HEK293 (cell line): ENCODE data around the gene DNAJC12.

Experiments used
- BCL11B ChIP-seq: fragments of 450-650 bp; formaldehyde crosslinking; IDR thresholded peaks from 2 replicates; pipeline ENCODE4 v1.5.1; 2016; ENCODE audit warnings: low read depth, missing biosample characterization, missing genetic modification characterization
- YY1 ChIP-seq: fragments of 450-650 bp; formaldehyde crosslinking; IDR thresholded peaks from 2 replicates; pipeline ENCODE4 v1.5.1; 2018; ENCODE audit warnings: missing biosample characterization, missing genetic modification characterization
- YY2 ChIP-seq: fragments of 450-650 bp; formaldehyde crosslinking; IDR thresholded peaks from 2 replicates; pipeline ENCODE4 v1.5.1; 2016; ENCODE audit warnings: missing biosample characterization, missing genetic modification characterization
- ZBTB1 ChIP-seq: fragments of 450-650 bp; formaldehyde crosslinking; IDR thresholded peaks from 2 replicates; pipeline ENCODE4 v1.5.1; 2016; ENCODE audit warnings: missing biosample characterization, missing genetic modification characterization
- ZBTB20 ChIP-seq: fragments of 450-650 bp; formaldehyde crosslinking; IDR thresholded peaks from 2 replicates; pipeline ENCODE4 v1.5.1; 2016; ENCODE audit warnings: missing biosample characterization, missing genetic modification characterization
- ZBTB7A ChIP-seq: fragments of 450-650 bp; formaldehyde crosslinking; IDR thresholded peaks from 2 replicates; pipeline ENCODE4 v1.5.1; 2016; ENCODE audit warnings: low read depth, missing biosample characterization, missing genetic modification characterization
- ZNF510 ChIP-seq: fragments of 450-650 bp; formaldehyde crosslinking; IDR thresholded peaks from 2 replicates; pipeline ENCODE4 v1.5.1; 2018; ENCODE audit warnings: mild to moderate bottlenecking, missing genetic modification characterization, missing biosample characterization; ENCODE audit not compliant: insufficient replicate concordance
- ZNF585B ChIP-seq: fragments of 450-650 bp; formaldehyde crosslinking; IDR thresholded peaks from 2 replicates; pipeline ENCODE4 v1.5.1; 2016; ENCODE audit warnings: missing biosample characterization, missing genetic modification characterization
- ZSCAN23 ChIP-seq: fragments of 450-650 bp; formaldehyde crosslinking; IDR thresholded peaks from 2 replicates; pipeline ENCODE4 v1.5.1; 2016; ENCODE audit warnings: missing biosample characterization, missing genetic modification characterization
- TF ChIP-seq, protein P1 (sequence below): fragments of 450-650 bp; formaldehyde crosslinking; IDR thresholded peaks from 2 replicates; pipeline ENCODE4 v1.5.1; 2016; ENCODE audit warnings: missing biosample characterization, missing genetic modification characterization
- TF ChIP-seq, protein P2 (sequence below): fragments of 450-650 bp; formaldehyde crosslinking; IDR thresholded peaks from 2 replicates; pipeline ENCODE4 v1.5.1; 2016; ENCODE audit warnings: missing biosample characterization, missing genetic modification characterization
- TF ChIP-seq, protein P3 (sequence below): fragments of 450-650 bp; formaldehyde crosslinking; IDR thresholded peaks from 2 replicates; pipeline ENCODE4 v1.5.1; 2017; ENCODE audit warnings: missing biosample characterization, missing genetic modification characterization
- TF ChIP-seq, protein P4 (sequence below): fragments of 450-650 bp; formaldehyde crosslinking; IDR thresholded peaks from 2 replicates; pipeline ENCODE4 v1.5.1; 2017; ENCODE audit warnings: missing biosample characterization, missing genetic modification characterization
- TF ChIP-seq, protein P5 (sequence below): fragments of 450-650 bp; formaldehyde crosslinking; IDR thresholded peaks from 2 replicates; pipeline ENCODE4 v1.5.1; 2016; ENCODE audit warnings: missing biosample characterization, missing genetic modification characterization

DNA sequence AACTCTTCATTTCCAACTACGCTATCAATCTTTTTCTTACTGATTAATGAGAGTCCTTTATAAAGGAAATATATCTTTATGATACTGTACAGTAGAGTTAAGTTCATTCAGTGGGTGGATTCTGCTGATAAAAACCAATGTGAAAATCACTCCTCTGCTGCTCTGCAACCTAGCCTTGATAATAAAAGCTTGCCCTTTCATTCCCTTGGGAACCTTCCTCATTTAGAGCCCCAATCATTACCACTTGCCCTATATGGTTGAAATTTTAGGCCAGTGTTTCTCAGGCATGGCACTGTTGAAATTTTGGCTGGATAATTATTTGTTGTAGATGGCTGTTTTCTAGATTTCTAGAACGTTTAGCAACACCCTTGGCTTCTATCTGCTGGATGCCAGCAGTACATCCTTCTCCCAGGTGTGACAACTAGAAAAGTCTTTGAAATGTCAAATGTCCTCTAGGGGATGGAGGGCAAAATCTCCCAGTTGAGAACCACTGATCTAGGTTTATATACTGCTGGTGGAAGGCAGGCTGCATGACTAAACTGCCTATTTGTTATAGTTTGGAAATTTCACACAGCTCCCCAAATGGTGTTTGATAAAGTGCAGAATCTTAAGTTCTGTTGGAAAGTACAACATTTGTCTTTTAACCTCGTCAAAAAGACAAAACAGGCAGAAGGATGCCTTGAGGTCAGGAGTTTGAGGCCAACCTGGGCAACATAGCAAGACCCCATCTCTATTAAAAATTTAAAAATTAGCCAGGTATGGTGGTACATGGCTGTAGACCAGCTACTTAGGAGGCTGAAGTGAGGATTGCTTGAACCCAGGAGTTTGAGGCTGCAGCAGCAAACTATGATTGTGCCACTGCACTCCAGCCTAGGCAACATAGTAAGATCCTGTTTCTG lies 37.6 kb upstream of the DNAJC12 start:
- TF ChIP-seq BCL11B (tag by site-specific recombination) (no peak), YY1 (no peak), ZBTB20 (tag by site-specific recombination) (no peak), ZNF510 (tag by site-specific recombination) (no peak), ZBTB7A (tag by site-specific recombination) (no peak), ZNF585B (tag by site-specific recombination) (no peak), YY2 (no peak), ZSCAN23 (no peak), ZBTB1 (tag by site-specific recombination) (no peak)
- TF ChIP-seq, protein P1, sequence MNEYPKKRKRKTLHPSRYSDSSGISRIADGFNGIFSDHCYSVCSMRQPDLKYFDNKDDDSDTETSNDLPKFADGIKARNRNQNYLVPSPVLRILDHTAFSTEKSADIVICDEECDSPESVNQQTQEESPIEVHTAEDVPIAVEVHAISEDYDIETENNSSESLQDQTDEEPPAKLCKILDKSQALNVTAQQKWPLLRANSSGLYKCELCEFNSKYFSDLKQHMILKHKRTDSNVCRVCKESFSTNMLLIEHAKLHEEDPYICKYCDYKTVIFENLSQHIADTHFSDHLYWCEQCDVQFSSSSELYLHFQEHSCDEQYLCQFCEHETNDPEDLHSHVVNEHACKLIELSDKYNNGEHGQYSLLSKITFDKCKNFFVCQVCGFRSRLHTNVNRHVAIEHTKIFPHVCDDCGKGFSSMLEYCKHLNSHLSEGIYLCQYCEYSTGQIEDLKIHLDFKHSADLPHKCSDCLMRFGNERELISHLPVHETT = no peak
- TF ChIP-seq, protein P2, sequence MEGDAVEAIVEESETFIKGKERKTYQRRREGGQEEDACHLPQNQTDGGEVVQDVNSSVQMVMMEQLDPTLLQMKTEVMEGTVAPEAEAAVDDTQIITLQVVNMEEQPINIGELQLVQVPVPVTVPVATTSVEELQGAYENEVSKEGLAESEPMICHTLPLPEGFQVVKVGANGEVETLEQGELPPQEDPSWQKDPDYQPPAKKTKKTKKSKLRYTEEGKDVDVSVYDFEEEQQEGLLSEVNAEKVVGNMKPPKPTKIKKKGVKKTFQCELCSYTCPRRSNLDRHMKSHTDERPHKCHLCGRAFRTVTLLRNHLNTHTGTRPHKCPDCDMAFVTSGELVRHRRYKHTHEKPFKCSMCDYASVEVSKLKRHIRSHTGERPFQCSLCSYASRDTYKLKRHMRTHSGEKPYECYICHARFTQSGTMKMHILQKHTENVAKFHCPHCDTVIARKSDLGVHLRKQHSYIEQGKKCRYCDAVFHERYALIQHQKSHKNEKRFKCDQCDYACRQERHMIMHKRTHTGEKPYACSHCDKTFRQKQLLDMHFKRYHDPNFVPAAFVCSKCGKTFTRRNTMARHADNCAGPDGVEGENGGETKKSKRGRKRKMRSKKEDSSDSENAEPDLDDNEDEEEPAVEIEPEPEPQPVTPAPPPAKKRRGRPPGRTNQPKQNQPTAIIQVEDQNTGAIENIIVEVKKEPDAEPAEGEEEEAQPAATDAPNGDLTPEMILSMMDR = no peak
- TF ChIP-seq, protein P3, sequence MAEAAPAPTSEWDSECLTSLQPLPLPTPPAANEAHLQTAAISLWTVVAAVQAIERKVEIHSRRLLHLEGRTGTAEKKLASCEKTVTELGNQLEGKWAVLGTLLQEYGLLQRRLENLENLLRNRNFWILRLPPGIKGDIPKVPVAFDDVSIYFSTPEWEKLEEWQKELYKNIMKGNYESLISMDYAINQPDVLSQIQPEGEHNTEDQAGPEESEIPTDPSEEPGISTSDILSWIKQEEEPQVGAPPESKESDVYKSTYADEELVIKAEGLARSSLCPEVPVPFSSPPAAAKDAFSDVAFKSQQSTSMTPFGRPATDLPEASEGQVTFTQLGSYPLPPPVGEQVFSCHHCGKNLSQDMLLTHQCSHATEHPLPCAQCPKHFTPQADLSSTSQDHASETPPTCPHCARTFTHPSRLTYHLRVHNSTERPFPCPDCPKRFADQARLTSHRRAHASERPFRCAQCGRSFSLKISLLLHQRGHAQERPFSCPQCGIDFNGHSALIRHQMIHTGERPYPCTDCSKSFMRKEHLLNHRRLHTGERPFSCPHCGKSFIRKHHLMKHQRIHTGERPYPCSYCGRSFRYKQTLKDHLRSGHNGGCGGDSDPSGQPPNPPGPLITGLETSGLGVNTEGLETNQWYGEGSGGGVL (tag by site-specific recombination) = no peak
- TF ChIP-seq, protein P4, sequence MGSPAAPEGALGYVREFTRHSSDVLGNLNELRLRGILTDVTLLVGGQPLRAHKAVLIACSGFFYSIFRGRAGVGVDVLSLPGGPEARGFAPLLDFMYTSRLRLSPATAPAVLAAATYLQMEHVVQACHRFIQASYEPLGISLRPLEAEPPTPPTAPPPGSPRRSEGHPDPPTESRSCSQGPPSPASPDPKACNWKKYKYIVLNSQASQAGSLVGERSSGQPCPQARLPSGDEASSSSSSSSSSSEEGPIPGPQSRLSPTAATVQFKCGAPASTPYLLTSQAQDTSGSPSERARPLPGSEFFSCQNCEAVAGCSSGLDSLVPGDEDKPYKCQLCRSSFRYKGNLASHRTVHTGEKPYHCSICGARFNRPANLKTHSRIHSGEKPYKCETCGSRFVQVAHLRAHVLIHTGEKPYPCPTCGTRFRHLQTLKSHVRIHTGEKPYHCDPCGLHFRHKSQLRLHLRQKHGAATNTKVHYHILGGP (tag by site-specific recombination) = no peak
- TF ChIP-seq, protein P5, sequence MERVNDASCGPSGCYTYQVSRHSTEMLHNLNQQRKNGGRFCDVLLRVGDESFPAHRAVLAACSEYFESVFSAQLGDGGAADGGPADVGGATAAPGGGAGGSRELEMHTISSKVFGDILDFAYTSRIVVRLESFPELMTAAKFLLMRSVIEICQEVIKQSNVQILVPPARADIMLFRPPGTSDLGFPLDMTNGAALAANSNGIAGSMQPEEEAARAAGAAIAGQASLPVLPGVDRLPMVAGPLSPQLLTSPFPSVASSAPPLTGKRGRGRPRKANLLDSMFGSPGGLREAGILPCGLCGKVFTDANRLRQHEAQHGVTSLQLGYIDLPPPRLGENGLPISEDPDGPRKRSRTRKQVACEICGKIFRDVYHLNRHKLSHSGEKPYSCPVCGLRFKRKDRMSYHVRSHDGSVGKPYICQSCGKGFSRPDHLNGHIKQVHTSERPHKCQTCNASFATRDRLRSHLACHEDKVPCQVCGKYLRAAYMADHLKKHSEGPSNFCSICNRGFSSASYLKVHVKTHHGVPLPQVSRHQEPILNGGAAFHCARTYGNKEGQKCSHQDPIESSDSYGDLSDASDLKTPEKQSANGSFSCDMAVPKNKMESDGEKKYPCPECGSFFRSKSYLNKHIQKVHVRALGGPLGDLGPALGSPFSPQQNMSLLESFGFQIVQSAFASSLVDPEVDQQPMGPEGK = no peak
